GM23248 (cell line): ENCODE data around the gene TNNT1. TPM values are rescaled to one million over a fixed set of nuclear protein-coding genes. Genes with fewer than 3 reads are reported as not detected.

ENCODE experiments used
- DNase-seq: peaks from one replicate; pipeline ENCODE4 v3.0.0-alpha.2; 2015
- H2AFZ ChIP-seq: fragments of 200-600 bp; sonication (generic); 2 replicates; pipeline ENCODE4 v1.6.1; 2016; ENCODE audit warnings: antibody characterized with exemption
- H3F3A ChIP-seq: fragments of 200-600 bp; sonication (generic); 2 replicates; pipeline ENCODE4 v1.6.1; 2016; ENCODE audit warnings: mild to moderate bottlenecking, antibody characterized with exemption, mixed run types; ENCODE audit not compliant: insufficient read depth
- H3K27ac ChIP-seq: fragments of 200-600 bp; sonication (generic); 2 replicates; pipeline ENCODE4 v1.5.1; 2016; ENCODE audit warnings: mild to moderate bottlenecking
- H3K27me3 ChIP-seq: fragments of 200-600 bp; sonication (generic); replicated peaks from 2 replicates; pipeline ENCODE4 v1.6.1; 2016; ENCODE audit warnings: mild to moderate bottlenecking; ENCODE audit not compliant: insufficient read depth
- H3K36me3 ChIP-seq: fragments of 200-600 bp; sonication (generic); 2 replicates; pipeline ENCODE4 v1.6.1; 2016; ENCODE audit warnings: low read depth, mild to moderate bottlenecking
- H3K4me1 ChIP-seq: fragments of 200-600 bp; sonication (generic); 2 replicates; pipeline ENCODE4 v1.6.1; 2016; ENCODE audit warnings: mild to moderate bottlenecking; ENCODE audit not compliant: insufficient read depth
- H3K4me2 ChIP-seq: fragments of 200-600 bp; sonication (generic); one replicate; pipeline ENCODE4 v1.6.1; 2016; ENCODE audit warnings: mild to moderate bottlenecking; ENCODE audit not compliant: unreplicated experiment
- H3K4me3 ChIP-seq: fragments of 200-600 bp; sonication (generic); 2 replicates; pipeline ENCODE4 v1.5.1; 2016; ENCODE audit warnings: mild to moderate bottlenecking
- H3K79me2 ChIP-seq: fragments of 200-600 bp; sonication (generic); 2 replicates; pipeline ENCODE4 v1.6.1; 2016; ENCODE audit warnings: mild to moderate bottlenecking; ENCODE audit not compliant: insufficient read depth
- H3K9ac ChIP-seq: fragments of 200-600 bp; sonication (generic); 2 replicates; pipeline ENCODE4 v1.6.1; 2016; ENCODE audit warnings: mild to moderate bottlenecking
- H3K9me2 ChIP-seq: fragments of 200-600 bp; sonication (generic); 2 replicates; pipeline ENCODE4 v1.6.1; 2016; ENCODE audit warnings: mixed run types, mild to moderate bottlenecking, moderate library complexity; ENCODE audit not compliant: insufficient read depth
- H3K9me3 ChIP-seq: fragments of 200-600 bp; sonication (generic); one replicate; pipeline ENCODE4 v1.6.1; 2017; ENCODE audit warnings: low read depth
- H4K20me1 ChIP-seq: fragments of 200-600 bp; sonication (generic); 2 replicates; pipeline ENCODE4 v1.6.0; 2016; ENCODE audit not compliant: insufficient read depth
- EZH2 ChIP-seq: fragments of 200-600 bp; sonication (generic); IDR thresholded peaks from 2 replicates; pipeline ENCODE4 v1.6.1; 2018; ENCODE audit warnings: antibody characterized with exemption, mild to moderate bottlenecking; ENCODE audit not compliant: insufficient read depth, poor library complexity, severe bottlenecking
- EZH2phosphoT487 ChIP-seq: fragments of 200-600 bp; sonication (generic); IDR thresholded peaks from 2 replicates; pipeline ENCODE4 v1.6.1; 2018; ENCODE audit warnings: antibody characterized with exemption, moderate library complexity, mild to moderate bottlenecking, low read depth; ENCODE audit not compliant: insufficient read depth
- WGBS, 2 experiments: methylation state at CpG; one replicate each; pipeline ENCODE4 v1.1.6; 2015 to 2017; ENCODE audit warnings: low lambda C conversion rate in 2 of 2, low coverage in 1 of 2; ENCODE audit errors: missing lambda C conversion rate in 2 of 2; 5-methylcytosine and 5-hydroxymethylcytosine counted together
- in situ Hi-C: fragments of 300-500 bp; cut with MboI; formaldehyde crosslinking; loops from 2 replicates; pipeline ENCODE4 v1.15.0; 2020
- polyA plus RNA-seq: library from polyadenylated mRNA; unstranded; fragments of >200 nt; fragmentation: Nextera tagmentation; extraction: Ambion mirVana; gene quantifications from 2 replicates; pipeline ENCODE4 v1.2.1, GENCODE V29; 2016
- total RNA-seq: library from RNA; depleted of rRNA; stranded (reverse); fragments of >200 nt; shearing (Covaris generic); gene quantifications from 2 replicates; pipeline ENCODE4 v1.2.3, GENCODE V29; 2014

TNNT1 gene
- total and polyA plus RNA-seq, 2 experiments from 2014 or later: 0.76 to 1.8 TPM

- Histone ChIP-seq H3K36me3 (no peaks in the 10 kb centered on the region), H3K27me3 (peaks cover 6% of the 10 kb centered on the region; the same call in 1 of the 2 replicates), H3K9ac (peak within 1 kb of the TSS; percentile 52; the same call in 1 of the 2 replicates), H3K9me2 (no peaks in the 10 kb centered on the region), H3K4me3 (peak within 1 kb of the TSS; percentile 58), H3K4me2 (peak within 1 kb of the TSS; percentile 65), H3K79me2 (no peaks in the 10 kb centered on the region), H3K9me3 (no peaks in the 10 kb centered on the region), H3K27ac (no peak within 1 kb of the TSS), H3K4me1 (0 out of 2 replicates have a peak, but pooled peaks cover 6% of the 10 kb centered on the region), H2AFZ (0 out of 2 replicates have a peak within 1 kb of the TSS, but pooled peaks have one; percentile 30), H4K20me1 (no peaks in the 10 kb centered on the region), H3F3A (no peaks in the 10 kb centered on the region)
- 4% methylated on average over 49 to 59 of the region's 68 CpGs for WGBS, 2 experiments
- peak; percentile 59 for DNase-seq
- no peak for TF ChIP-seq EZH2
- TF ChIP-seq EZH2phosphoT487: no peak
- in situ Hi-C loops: no loop called here
Measured at GRCh38 chr19:55179606-55180484, 30.8 kb upstream of the TNNT1 start, which contains the start of gene SYT5. TSS of gene SYT5 (minus strand) at chr19:55180289. CDS start at chr19:55179041, 1,248 bp downstream.

GRCh38 chr19:55178781-55179599, 30.0 kb upstream of the TNNT1 start:
- in situ Hi-C loops: no loop called here
- peaks cover 6% of the 10 kb centered on the region; the same call in 1 of the 2 replicates for H3K27me3 ChIP-seq
- 5 to 6% methylated on average over 52 to 55 of the region's 61 CpGs for WGBS, 2 experiments
- H3K9me2 ChIP-seq: no peaks in the 10 kb centered on the region
- H3K27ac ChIP-seq: no peak overlapping the region
- H3K9ac ChIP-seq: peak overlapping the region; percentile 52; the same call in 1 of the 2 replicates
- H3K9me3 ChIP-seq: no peaks in the 10 kb centered on the region
- 0 out of 2 replicates have a peak overlapping the region, but pooled peaks have one; percentile 30 for H2AFZ ChIP-seq
- peak overlapping the region; percentile 58 for H3K4me3 ChIP-seq
- H3K4me1 ChIP-seq: 0 out of 2 replicates have a peak, but pooled peaks cover 6% of the 10 kb centered on the region
- no peaks in the 10 kb centered on the region for H3K36me3 ChIP-seq
- TF ChIP-seq EZH2 (no peak), EZH2phosphoT487 (no peak)
- DNase-seq: peak; percentile 92
- no peaks in the 10 kb centered on the region for H3F3A ChIP-seq
- H3K79me2 ChIP-seq: no peaks in the 10 kb centered on the region
- H4K20me1 ChIP-seq: no peaks in the 10 kb centered on the region
- H3K4me2 ChIP-seq: peak overlapping the region; percentile 65

- H3K4me2 ChIP-seq: no peak overlapping the region
- no peaks in the 10 kb centered on the region for H3K36me3 ChIP-seq
- H3K27ac ChIP-seq: no peak overlapping the region
- no peaks in the 10 kb centered on the region for H4K20me1 ChIP-seq
- in situ Hi-C loops: no loop called here
- H3K9me2 ChIP-seq: no peaks in the 10 kb centered on the region
- H3K4me1 ChIP-seq: peaks cover 15% of the 10 kb centered on the region
- H2AFZ ChIP-seq: no peak overlapping the region
- 8 to 14% methylated on average over 2 of the region's 2 CpGs for WGBS, 2 experiments
- no peak for DNase-seq
- TF ChIP-seq EZH2phosphoT487: no peak
- TF ChIP-seq EZH2: no peak
- no peak overlapping the region for H3K4me3 ChIP-seq
- no peaks in the 10 kb centered on the region for H3K79me2 ChIP-seq
- H3K9ac ChIP-seq: no peak overlapping the region
- peaks cover 9% of the 10 kb centered on the region for H3F3A ChIP-seq
- peaks cover 6% of the 10 kb centered on the region; the same call in 1 of the 2 replicates for H3K27me3 ChIP-seq
- no peaks in the 10 kb centered on the region for H3K9me3 ChIP-seq
Measured at GRCh38 chr19:55176076-55176475, 27.1 kb upstream of the TNNT1 start.
